CD4-positive, alpha-beta T cell (primary cell): ENCODE results near the gene SMARCA1. TPM values are rescaled to one million over a fixed set of nuclear protein-coding genes. Genes with fewer than 3 reads are reported as not detected.

ENCODE experiments used
- ATAC-seq: fragments of 200-7000 bp; cut with Tn5 transposase; one replicate; pipeline ENCODE4 v1.10.0; 2022; ENCODE audit warnings: mild to moderate bottlenecking; ENCODE audit not compliant: poor library complexity
- CTCF ChIA-PET: fragments of 350-600 bp; sonication (Branson Sonifier 250); formaldehyde crosslinking; loops from one replicate; lab custom pipeline; 2021; ENCODE audit warnings: antibody characterized with exemption, inconsistent platforms; lab: Charles Lee
- POLR2A ChIA-PET: fragments of 350-600 bp; sonication (Branson Sonifier 250); formaldehyde crosslinking; loops from one replicate; lab custom pipeline; 2021; ENCODE audit warnings: antibody characterized with exemption, inconsistent platforms; lab: Charles Lee
- DNase-seq, 14 experiments: peaks; one replicate each; pipeline ENCODE4 v3.0.0-alpha.2; 2013 to 2020; ENCODE audit warnings: mixed read lengths in 2 of 14
- H3K27ac ChIP-seq, 2 donors: one replicate each; pipeline versions ENCODE4 v1.5.1 to v1.7.0; 2013; ENCODE audit warnings: low read length in 2 of 2, low read depth in 1 of 2, mild to moderate bottlenecking in 1 of 2
- H3K27me3 ChIP-seq, 2 experiments: 1 replicate in 1 of 2; 2 replicates in 1 of 2; pipeline versions ENCODE4 v1.6.1 to v1.7.0; 2013; ENCODE audit warnings: low read length in 2 of 2, control low read depth in 1 of 2, mild to moderate bottlenecking in 1 of 2, moderate library complexity in 1 of 2; ENCODE audit not compliant: insufficient read depth in 2 of 2, control insufficient read depth in 1 of 2
- H3K36me3 ChIP-seq: one replicate; pipeline ENCODE4 v1.6.1; 2013; ENCODE audit warnings: low read length, control low read depth; ENCODE audit not compliant: insufficient read depth
- H3K4me1 ChIP-seq: one replicate; pipeline ENCODE4 v1.6.1; 2013; ENCODE audit warnings: low read length, control low read depth; ENCODE audit not compliant: insufficient read depth
- H3K4me3 ChIP-seq: one replicate; pipeline ENCODE4 v1.5.1; 2013; ENCODE audit warnings: mild to moderate bottlenecking, low read length, moderate library complexity
- H3K9me3 ChIP-seq, 2 experiments: 1 replicate in 1 of 2; 2 replicates in 1 of 2; pipeline versions ENCODE4 v1.6.1 to v1.7.0; 2013; ENCODE audit warnings: low read length in 2 of 2, mild to moderate bottlenecking in 2 of 2, control low read depth in 1 of 2, moderate library complexity in 1 of 2; ENCODE audit not compliant: control insufficient read depth in 1 of 2, insufficient read depth in 1 of 2
- H3K27ac Mint-ChIP-seq: one replicate; pipeline ENCODE4 v1.8.0; 2020; ENCODE audit warnings: mixed read lengths
- H3K27me3 Mint-ChIP-seq: one replicate; pipeline ENCODE4 v1.8.0; 2021; ENCODE audit warnings: mixed read lengths
- H3K36me3 Mint-ChIP-seq: one replicate; pipeline ENCODE4 v1.8.0; 2021; ENCODE audit warnings: low read depth, mixed read lengths
- H3K4me1 Mint-ChIP-seq: one replicate; pipeline ENCODE4 v1.8.0; 2021; ENCODE audit warnings: low read depth, mixed read lengths
- H3K4me3 Mint-ChIP-seq: one replicate; pipeline ENCODE4 v1.8.0; 2020; ENCODE audit warnings: mild to moderate bottlenecking, mixed read lengths
- H3K9me3 Mint-ChIP-seq: one replicate; pipeline ENCODE4 v1.8.0; 2020; ENCODE audit warnings: mixed read lengths
- CTCF ChIP-seq: fragments of 200-600 bp; IDR thresholded peaks from one replicate; pipeline ENCODE4 v1.8.0; 2022; ENCODE audit warnings: antibody characterized with exemption, mild to moderate bottlenecking
- intact Hi-C, 2 experiments: fragments of 100-400 bp; cut with DNase I in 1 of 2; cut with micrococcal nuclease in 1 of 2; formaldehyde crosslinking; loops; one replicate each; pipeline versions ENCODE4 v1.15.1 to v1.9.0; 2023 to 2025; cut with DNase I, micrococcal nuclease
- total RNA-seq, 174 experiments: library from RNA in 2 of 174; stranded (reverse) in 2 of 174; gene quantifications; one replicate each; pipeline ENCODE4 v1.2.3 and lab custom pipeline; 2021 to 2026

SMARCA1 gene
- total RNA-seq, 2 experiments from 2014 or later = 0.85 to 1.0 TPM

GRCh38 chrX:129545408-129545807, 22.1 kb upstream of the SMARCA1 start:
- Histone ChIP-seq H3K9me3 (no peaks in the 10 kb centered on the region), H3K4me1 (peaks cover 4% of the 10 kb centered on the region), H3K36me3 (no peaks in the 10 kb centered on the region), H3K27me3 (no peaks in the 10 kb centered on the region), H3K4me3 (no peak overlapping the region), H3K27ac (no peak overlapping the region)
- POLR2A ChIA-PET = no interaction called here
- DNase-seq = no peak
- no peak for TF ChIP-seq CTCF
- Mint-ChIP-seq H3K4me1 (peaks cover 9% of the 10 kb centered on the region), H3K4me3 (no peak overlapping the region), H3K9me3 (no peaks in the 10 kb centered on the region), H3K27me3 (no peaks in the 10 kb centered on the region), H3K27ac (no peak overlapping the region), H3K36me3 (no peaks in the 10 kb centered on the region)
- ATAC-seq = no peak
- CTCF ChIA-PET = no interaction called here
- intact Hi-C loops = no loop called here

GRCh38 chrX:129544780-129545179, 21.5 kb upstream of the SMARCA1 start:
- no peaks in the 10 kb centered on the region for H3K9me3 Mint-ChIP-seq
- no peak for TF ChIP-seq CTCF
- CTCF ChIA-PET = no interaction called here
- H3K27me3 Mint-ChIP-seq = no peaks in the 10 kb centered on the region
- H3K27ac ChIP-seq = no peak overlapping the region
- H3K27me3 ChIP-seq = no peaks in the 10 kb centered on the region
- DNase-seq (no peak), ATAC-seq (no peak)
- H3K36me3 Mint-ChIP-seq = no peaks in the 10 kb centered on the region
- no peaks in the 10 kb centered on the region for H3K9me3 ChIP-seq
- no peak overlapping the region for H3K27ac Mint-ChIP-seq
- intact Hi-C loops = no loop called here
- no peak overlapping the region for H3K4me3 Mint-ChIP-seq
- H3K4me3 ChIP-seq = no peak overlapping the region
- POLR2A ChIA-PET = no interaction called here
- H3K36me3 ChIP-seq = no peaks in the 10 kb centered on the region
- peaks cover 12% of the 10 kb centered on the region for H3K4me1 Mint-ChIP-seq
- peaks cover 8% of the 10 kb centered on the region for H3K4me1 ChIP-seq

GRCh38 chrX:129540722-129541184, 17.5 kb upstream of the SMARCA1 start:
- no peaks in the 10 kb centered on the region for H3K9me3 ChIP-seq
- no peak overlapping the region for H3K27ac Mint-ChIP-seq
- no peak for TF ChIP-seq CTCF
- intact Hi-C loops = no loop called here
- H3K4me1 Mint-ChIP-seq = peaks cover 17% of the 10 kb centered on the region
- ChIA-PET POLR2A (no interaction called here), CTCF (no interaction called here)
- no peak overlapping the region for H3K27ac ChIP-seq
- no peaks in the 10 kb centered on the region for H3K36me3 Mint-ChIP-seq
- peak overlapping the region; percentile 81 for H3K4me3 Mint-ChIP-seq
- no peaks in the 10 kb centered on the region for H3K9me3 Mint-ChIP-seq
- H3K4me3 ChIP-seq = peak overlapping the region; percentile 57
- ATAC-seq = no peak
- H3K36me3 ChIP-seq = no peaks in the 10 kb centered on the region
- H3K27me3 ChIP-seq = no peaks in the 10 kb centered on the region
- peak in 3 of 14 experiments; percentile 0 to 20 (median 7) for DNase-seq
- peaks cover 8% of the 10 kb centered on the region for H3K4me1 ChIP-seq
- H3K27me3 Mint-ChIP-seq = no peaks in the 10 kb centered on the region
